Left renal cortex interstitium (tissue), 4 donors: ENCODE data around the gene MAT2A. TPM values are rescaled to one million over a fixed set of nuclear protein-coding genes. Genes with fewer than 3 reads are reported as not detected.

Experiments
- DNase-seq, 4 donors: peaks; one replicate each; pipeline ENCODE4 v3.0.0-alpha.2; 2013; ENCODE audit warnings: low read depth in 4 of 4, low spot score in 2 of 4, missing footprints in 1 of 4
- polyA plus RNA-seq, 4 donors: library from polyadenylated mRNA; unstranded; fragments of 120-200 nt; gene quantifications; one replicate each; pipeline ENCODE4 v1.2.1, GENCODE V29; 2013; ENCODE audit not compliant: insufficient read length in 4 of 4

Gene MAT2A
- 100 to 1,000 TPM; 277 to 434 (median 344) TPM for polyA plus RNA-seq

DNA sequence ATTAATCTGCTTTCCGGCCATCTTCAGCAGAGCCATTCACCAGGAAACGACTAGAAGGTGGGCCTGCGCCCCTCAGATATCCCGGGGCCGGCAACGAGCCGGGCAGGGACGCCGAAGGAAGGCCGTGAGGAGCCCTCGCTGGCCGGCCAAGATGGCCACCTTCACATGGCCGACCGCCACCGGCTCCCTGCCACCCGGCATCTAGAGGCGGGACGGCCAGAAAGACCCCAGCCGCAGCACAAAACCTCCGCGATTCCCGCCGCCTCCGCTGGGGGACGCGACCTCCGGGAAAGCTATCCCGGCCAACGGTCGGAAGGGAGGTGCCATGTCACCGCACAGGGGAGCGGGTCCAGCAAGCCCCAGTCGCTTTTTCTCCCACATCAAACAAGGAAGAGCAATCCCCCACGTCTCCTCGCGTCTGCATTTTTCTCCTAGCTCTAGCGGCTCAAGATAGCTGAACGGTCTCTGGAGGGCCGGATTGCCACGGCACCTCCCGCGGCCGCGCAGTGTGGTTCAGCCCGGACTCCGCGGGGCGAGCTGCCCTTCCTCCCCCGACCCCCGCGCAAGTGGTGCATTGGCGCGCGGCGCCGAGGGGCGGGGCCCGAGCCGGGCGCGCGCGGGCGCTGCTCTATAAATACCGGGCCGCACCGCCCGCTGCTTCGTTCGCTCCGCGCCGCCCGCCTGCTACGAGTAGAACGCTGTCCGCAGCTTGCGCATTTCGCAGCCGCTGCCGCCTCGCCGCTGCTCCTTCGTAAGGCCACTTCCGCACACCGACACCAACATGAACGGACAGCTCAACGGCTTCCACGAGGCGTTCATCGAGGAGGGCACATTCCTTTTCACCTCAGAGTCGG lies at the start of gene MAT2A:
TSS of gene MAT2A (plus strand) at position 662 of the 854 bp plus-strand sequence. CDS start at position 782, 120 bp downstream.
- DNase-seq = peak; percentile 93 to 99 (median 97)

DNA sequence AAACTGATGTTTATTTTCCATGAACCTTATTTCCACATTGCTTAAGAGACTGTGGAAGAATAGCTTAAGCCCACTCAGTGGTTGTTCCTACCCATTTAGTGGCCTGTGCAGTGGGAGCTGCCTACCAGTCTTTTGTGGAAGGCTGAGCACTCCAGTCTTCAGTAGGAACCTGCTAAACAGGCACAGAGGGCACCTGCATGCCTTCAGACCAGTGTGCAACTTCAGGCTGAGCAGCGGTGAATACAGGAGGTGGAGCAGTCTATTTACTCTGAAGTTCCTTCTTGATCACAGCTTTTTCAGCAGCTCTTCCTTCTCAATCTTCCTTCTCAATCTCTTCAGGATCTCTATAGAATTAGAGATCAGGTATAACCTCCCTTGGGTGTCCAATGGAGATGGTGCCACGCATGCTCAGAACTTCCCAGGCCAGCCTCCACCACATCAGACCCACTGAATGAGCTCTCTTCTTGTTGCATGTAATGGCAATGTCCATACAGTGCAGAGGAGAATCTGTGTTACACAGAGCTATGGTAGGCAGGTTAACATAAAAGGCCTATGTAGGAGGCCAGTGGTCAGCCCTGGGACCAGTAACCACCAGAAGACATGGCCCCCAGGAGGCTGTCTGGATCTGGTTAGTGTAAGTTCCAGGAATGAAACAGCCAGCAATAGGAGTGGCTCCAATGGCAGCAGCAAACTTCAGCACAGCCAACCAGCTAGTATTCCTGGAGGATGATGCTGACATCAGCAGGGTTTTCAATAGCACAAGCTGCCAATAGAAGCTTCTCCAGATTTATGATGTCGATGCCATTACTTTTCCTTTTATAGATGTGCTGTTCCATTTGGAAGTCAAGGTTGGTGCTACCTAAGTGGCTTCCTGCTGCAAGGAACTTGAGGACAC lies 47.9 kb upstream of the MAT2A start:
- no peak for DNase-seq

DNA sequence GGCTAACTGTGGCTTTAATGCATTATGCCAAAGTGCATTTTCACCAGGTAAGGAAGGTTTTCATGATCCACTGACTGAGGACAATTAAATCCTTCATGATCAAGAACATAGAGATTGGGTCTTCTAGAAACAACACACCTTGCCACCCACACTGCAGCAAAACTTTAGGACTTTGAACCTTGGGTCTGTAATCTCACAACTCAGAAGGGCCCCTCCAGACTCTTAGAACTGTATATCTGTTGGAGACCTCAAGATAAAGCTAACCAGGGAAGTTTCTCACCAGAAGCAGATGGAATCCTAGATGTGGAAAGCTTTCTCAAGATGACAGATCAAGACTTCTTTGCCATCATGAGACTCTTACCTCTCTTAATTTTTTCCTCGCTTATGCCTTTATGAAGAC lies 42.5 kb upstream of the MAT2A start:
- DNase-seq = no peak

DNA sequence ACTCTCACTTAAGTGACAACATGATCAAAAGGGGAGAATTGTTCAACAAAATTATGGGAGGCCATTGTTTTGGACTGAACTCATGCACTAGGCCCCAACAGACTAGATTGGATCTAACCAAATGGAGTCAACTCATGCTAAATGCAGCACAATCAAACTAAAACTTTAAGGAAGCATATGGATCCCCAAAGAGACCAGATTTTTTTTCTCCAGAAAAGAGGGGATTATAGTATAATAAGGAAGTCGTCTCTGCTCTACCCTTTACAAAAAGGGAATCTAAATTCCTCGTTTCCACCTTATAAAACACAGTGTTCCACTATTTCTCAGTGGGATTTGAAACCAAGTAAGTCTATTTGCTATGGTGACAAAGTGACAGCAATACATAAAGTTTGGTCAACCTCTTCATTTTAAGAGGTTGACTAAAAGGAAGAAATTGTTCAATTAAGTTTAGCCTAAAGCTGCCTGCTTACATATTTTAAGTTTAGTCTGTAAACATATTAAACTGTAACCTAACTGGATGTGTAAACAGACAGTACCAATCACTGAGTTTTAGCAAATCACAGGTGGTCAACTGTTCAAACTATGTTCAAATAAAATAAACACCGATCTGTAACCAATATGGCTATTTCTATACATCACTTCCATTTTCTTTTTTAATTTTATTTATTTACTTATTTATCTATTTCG lies 40.9 kb upstream of the MAT2A start:
- DNase-seq = no peak

DNA sequence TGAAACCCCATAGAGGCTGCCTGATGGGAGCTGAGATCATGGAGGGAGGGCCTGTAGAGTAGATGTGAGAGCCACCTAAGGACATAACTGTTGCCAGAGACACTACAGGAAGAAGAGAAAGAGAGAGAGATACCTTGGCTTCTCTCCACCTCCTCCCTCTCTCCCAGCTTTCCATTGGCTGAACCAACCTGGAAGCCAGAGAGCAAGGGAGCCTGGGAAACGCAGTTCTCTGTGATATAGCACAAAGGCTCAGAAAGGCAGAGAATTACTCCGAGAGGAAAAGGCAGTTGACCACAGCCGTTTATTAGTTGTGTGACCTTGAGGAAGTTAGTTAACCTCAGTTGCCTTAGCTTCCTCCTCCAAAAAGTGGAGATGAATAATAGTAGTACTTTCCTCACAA lies 37.7 kb upstream of the MAT2A start:
- no peak for DNase-seq

DNA sequence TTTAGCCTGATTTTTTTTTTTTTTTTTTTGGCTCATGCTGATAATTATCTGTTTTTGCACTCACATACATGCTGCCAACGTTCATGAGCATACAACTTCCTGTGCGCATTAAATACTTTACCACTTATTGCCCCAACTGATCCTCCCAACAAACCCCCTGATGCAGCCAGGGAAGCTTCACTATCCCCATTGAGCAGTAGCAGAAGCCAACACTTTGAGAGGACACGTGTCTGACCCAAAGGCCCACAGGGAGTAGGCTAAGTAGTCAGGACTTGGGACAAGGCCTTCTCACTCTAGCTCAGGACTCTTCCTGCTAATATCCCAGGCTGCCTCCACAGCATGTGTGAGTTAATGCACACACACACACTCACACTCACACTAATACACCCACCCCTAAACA lies 36.2 kb upstream of the MAT2A start:
- no peak for DNase-seq

DNA sequence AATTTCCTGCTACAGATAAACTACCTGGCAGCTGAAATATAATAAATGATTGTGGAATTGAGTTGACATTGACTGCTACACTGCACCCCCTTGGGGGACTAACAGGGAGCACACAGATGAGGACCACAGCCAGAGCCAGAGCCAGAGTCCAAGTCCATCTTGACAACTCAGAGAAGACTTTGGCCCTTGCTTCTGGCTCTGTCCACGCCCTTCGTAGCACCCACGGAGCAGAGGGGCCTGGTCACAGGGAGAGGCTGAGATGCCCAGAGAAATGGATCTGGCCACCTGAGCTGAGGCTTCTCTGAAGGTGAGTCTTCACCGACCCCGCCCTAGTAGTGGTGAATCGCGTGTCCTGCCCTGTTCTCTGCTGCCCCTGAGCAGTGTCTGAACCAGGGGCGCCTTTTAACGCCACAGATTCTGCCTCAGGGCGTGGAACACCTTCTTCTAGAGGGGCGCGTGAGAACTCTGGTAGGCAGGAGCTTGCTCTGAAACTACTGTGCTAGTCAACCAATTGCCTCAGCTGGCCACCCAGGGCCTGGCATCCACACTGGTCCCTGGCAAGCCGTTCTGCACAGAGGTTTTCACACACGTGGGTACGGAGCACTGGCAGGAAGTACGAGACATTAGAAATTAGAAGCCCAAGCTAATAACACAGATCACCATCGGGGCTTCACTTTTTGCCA lies 35.7 kb upstream of the MAT2A start:
- DNase-seq = no peak

DNA sequence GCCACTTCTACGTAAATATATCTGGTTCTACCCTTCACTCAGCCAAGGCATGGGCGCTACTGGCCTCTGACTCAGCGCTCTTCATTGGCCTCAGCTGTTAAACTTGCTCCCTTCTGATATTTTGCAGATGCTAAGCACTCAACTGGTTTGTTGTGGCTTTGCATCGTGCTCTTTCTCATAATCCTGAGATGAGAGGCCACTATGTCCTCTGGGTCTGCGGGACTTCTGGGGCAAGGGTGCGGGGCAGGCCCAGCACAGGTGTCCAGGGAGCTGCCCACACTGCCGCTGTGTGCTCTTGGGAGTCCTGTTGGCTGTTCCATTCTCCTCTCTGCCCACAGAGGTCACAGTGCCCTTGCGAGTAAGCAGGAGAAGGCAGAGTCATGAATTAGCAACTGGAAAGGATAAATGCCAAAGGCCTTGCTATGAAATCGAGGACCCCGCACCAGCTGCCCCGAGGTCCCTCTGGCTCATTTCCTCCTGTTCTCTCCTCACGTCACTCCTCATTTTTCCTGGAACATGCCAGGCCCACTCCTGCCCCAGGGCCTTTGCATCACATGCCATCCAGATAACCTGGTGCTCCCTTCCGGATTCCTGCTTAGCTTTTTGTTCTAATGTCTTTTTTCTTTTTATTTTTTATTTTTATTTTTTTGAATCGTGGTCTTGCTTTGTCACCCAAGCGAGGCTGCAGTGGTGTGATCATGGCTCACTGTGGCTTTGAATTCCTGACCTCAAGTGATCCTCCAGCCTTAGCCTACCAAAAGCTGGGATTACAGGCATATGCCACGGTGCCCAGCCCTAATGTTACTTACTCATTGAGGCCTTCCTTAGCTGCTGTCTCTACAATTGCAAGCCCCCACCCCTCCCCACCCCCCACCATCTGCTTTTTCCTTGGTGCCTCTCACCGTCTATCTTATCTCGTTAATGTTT lies 34.9 kb upstream of the MAT2A start:
- DNase-seq = no peak

DNA sequence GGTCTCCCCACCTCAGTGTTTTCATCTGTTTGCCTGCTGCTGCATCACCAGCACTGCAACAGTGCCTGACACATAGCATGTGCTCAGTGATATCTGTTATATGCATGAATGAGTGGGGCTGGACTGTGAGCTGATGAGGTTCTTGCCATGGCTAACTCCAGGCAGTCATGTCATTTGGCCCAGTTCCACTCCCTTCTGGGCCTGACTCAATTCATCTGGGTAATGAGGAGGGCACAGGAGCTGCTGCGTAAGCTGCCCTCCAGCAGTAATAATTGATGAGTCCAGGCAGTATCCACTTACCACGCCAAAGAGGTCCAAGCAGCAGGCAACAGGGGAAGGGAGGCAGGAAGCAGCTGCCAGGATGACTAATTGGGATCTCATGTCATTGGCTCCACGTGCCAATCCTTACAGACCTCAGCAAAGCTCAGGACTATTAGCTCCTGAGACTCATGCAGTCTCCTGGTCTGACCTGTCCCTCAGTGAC lies 34.1 kb upstream of the MAT2A start:
- DNase-seq = no peak

DNA sequence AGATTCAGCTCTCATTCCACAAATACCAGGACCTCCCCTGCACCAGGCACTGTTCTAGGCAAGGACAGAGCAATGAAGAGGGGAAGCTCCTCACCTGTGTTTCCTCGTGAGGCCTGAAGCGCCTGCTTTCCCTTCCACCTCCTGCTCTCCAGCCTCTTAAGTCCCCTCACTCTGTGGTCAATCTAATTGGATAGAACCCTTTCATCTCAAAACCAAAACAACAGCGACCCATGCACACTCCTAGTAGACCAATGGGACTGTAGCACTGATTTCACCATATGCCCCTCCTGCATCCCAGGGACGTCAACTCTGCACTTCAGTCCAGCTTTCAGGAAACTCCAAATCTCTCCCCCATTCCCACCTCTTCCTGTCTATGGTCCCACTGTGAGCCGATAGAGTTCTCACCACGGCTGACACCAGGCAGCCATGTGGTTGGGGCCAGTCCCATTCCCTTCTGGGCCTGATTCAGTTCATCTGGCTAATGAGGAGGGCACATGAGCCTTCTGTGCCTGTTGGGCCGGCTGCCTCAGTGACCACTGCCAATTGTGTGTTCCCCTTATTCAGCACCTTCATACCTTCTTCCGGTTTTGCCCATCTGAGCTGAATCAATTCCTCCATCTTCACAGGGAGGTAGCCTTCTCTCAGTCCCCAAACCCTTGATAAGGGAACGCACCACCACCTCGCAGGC lies 33.3 kb upstream of the MAT2A start:
- no peak for DNase-seq

DNA sequence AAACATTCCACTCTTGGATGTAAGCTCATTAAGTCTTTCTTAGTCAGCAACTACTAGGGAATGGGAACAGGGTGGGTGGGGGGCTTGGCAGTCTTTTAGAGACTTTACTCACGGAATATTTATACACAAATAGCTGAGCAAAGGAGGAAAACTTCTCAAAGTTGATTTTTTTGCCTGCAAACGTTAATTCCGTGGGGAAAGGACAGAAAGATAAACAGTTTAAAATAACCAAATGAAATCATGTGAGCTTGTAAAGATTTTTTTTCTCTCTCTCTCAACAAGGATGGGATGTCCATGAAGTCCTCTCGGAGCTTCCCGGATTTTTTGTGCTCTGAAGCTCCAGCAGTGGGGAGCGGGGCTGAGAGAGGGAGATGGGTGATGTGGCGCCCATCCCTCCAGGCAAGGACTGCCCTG lies 32.2 kb upstream of the MAT2A start:
- no peak for DNase-seq

DNA sequence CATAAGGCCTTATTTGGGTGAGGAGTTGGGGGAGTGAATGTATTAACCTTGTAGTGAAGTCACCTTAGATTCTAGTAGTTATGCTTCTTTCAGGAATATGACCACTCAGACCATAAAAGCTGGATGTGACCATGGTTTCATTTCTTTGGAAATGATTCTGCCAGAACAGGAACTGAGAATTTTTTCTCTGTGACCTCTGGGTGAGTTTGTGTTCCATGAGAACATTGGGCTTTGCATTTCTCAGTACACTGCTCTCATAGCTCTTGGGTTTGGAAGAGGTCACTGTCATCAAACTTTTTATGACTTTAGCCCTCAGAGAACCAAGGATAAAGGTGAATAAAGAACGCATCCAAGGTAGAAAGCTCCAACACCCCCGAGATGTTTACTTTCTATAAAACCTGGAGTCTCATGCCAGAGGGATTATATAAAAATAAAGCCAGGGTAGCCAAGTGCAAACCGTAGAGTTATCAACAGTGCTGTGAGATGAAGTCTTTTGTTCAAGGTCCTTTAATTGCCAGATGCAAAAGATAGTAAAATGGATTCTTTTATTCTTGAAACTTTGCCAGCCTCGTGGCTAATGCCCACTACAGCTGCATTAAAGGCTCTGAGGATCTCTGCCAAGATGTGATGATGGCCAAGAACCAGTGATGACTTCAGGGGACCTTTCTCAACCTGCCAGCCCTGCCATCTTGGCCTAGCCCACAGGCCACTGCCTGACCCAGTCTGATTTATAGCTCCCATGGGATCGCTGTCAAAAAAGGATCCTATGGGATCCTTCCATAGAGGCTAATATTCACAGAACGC lies 27.8 kb upstream of the MAT2A start:
- DNase-seq = no peak

DNA sequence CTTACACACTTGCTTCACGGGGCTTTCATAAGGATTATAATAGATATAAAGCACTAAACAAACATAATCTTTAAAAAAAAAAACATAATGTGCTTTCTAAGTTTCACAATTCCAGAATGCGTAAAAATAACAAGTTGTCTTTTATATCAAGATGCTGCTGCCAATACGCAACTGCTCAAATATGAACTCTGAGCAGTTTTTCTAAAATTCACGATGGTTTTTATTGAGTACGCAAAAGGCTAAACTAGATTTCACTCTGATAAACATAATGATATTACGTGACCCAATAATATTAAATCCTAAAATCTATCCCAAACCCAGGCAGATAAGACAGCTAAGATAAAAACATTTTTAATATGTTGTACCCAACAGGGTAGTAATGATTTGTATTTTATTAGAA lies 24.6 kb upstream of the MAT2A start:
- no peak for DNase-seq

DNA sequence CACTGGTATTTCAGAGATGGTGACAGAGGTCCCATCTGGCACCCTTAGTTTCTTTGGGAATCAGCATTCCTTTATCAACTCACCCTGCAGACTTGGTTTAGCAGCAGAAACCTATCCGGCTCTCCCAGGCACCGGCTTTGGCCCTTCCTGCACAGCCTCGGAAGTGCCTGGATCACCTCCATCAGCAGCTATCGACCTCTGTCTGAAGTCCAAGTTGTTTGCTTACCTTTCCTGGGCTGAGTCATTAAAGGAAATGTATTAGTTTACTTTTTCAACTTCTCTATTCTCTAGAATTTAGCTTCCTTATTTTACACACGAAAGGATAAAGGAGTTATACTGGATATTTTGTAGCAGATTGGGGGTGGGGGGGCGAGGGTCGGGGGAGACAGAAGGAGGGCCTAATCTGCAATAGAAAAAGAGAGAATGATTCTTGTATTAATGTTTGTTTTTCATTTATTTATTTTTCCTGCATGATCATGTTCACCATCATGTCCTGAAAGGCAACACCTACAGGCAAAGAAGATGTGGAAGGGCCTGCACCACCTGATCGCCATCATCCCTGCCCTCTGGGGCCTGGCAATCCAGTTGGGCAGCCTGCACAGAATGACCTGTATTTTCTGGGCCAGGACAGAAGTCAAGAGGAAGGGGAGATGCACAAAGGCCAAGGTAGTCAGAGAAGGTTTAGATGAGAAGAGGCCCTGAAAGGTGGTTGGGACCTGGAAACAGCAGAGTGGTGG lies 22.1 kb upstream of the MAT2A start:
- no peak for DNase-seq

DNA sequence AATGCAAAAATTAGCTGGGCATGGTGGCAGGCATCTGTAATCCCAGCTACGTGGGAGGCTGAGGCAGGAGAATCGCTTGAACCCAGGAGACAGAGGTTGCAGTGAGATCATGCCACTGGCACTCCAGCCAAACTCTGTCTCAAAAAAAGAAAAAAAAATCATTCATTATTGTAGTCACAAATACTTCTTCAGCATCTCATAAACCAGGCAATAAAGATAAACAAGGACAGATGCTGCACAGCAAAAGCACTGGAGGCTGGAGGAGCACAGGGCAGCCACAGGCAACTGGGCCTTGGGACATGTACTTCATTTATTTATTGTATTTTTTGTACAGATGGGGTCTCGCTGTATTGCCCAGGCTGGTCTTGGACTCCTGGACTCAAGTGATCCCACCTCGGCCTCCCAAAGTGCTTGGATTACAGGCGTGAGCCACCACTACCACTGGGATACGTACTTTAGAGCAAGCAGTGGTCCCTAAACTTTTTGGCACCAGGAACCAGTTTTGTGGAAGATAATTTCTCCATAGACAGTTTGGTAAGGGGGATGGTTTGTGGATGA lies 16.8 kb upstream of the MAT2A start:
- no peak for DNase-seq

DNA sequence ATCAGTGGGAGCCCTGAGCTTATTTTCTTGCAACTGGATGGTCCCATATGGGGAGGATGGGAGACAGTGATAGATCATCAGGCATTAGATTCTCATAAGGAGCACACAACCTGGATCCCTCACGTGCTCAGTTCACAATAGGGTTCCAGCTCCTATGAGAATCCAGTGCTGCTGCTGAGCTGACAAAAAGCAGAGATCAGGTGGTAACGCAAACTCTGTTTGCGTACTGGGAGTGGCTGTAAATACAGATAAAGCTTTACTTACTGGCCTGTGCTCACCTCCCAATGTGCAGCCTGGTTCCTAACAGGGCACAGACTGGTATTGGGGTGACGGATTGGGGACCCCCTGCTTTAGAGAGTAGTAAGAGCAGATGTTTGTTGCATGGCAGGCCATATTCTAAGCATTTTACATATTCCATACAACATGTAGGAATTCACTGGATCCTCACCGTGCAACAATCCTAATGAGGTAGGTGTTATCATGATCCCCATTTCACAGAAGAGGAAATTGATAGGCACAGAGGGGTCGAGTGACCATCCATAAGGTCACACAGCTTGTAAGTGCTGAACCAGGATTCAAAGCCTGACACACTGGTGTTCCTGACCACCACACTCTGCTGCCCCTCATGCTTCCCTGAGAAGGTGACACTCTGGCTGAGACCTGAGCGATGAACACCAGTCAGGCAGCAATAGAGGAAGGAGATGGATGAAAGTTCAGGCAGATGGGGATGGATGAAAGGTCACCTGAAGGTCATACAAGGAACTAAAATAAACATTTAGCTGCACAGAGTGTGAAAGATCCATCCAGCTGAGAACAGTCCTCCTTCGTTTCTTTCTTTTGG lies 15.7 kb upstream of the MAT2A start:
- DNase-seq = no peak
